ENCODE measurements around the gene MKNK2. TPM values are rescaled to one million over a fixed set of nuclear protein-coding genes. Genes with fewer than 3 reads are reported as not detected.
"Not testable (repeated sequence)": the region's sequence is repeated elsewhere in the genome, so short reads cannot be mapped to it uniquely, and the experiment has no call there.

The MKNK2 gene
- polyA plus RNA-seq, 1 of the 3 experiments (the other 2 are of a cell fraction): 65.4 TPM

DNA sequence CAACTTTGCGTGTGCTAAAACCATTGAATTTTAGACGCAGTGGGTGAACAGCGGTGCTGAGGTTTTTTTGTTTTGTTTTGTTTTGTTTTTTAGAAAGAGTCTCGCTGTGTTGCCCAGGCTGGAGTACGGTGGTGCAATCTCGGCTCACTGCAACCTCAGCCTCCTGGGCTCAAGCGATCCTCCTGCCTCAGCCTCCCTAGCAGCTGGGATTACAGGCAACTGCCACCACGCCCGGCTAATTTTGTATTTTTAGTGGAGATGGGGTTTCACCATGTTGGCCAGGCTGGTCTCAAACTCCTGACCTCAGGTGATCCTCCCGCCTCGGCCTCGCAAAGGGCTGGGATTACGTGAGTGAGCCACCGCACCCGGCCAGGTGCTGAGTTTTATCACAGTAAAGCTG is 16.8 kb downstream of the MKNK2 start:
- Histone ChIP-seq H3K4me1 (ENCODE audit: control insufficient read depth in 1 of 2, insufficient read depth in 2 of 2, low read depth in 1 of 2, low read length in 1 of 2) (peaks cover 10 to 20% of the 10 kb centered on the region in 2 experiments; a peak in 3 of 4 replicates), H3K36me3 (replicated peaks in 1 of 2; ENCODE audit: control insufficient read depth in 1 of 2, insufficient read depth in 2 of 2, low read length in 1 of 2) (peaks cover 2 to 15% of the 10 kb centered on the region in 2 experiments)
- H2AFZ ChIP-seq (ENCODE audit: low read depth); H3K9ac ChIP-seq; H3K27ac ChIP-seq (ENCODE audit: low read depth in 2 of 2, low read length in 1 of 2); DNase-seq; H3K27me3 ChIP-seq (ENCODE audit: insufficient read depth); H3K9me3 ChIP-seq; H3K9me2 ChIP-seq; H3K4me3 ChIP-seq (ENCODE audit: low read depth in 2 of 2, low read length in 1 of 2); POLR2A ChIA-PET; H3F3A ChIP-seq (replicated peaks; ENCODE audit: insufficient read depth); H3K4me2 ChIP-seq; H3K79me2 ChIP-seq (ENCODE audit: insufficient read depth); H4K20me1 ChIP-seq (ENCODE audit: insufficient read depth): not testable (repeated sequence)
- 92% methylated on average over 15 of the region's 15 CpGs for WGBS (ENCODE audit: low lambda C conversion rate)
- CTCF ChIA-PET: interaction anchor here (0.7 to 1.5 kb wide), 5 partner anchors 15 to 36 kb away, joined by 3 to 10 read pairs (median 3); no protein-coding TSS in a partner anchor

DNA sequence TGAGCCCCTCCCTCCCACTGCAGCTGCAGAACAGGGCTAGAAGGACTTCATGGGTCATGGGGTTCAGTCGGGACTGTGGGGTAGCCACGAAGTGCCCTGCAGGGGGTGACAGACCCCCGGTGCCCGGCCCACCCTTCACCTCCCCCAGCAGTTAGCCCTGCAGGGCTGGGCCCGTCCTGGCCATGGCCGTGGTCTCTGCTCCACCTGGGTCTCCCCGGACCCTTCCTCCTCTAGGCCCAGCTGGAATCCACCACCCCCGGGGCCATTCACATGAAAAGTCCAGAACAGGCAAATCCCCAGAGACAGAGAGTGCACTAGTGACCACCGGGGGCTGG is 17.3 kb downstream of the MKNK2 start:
- H3K27ac ChIP-seq (ENCODE audit: low read depth in 2 of 2, low read length in 1 of 2): peak overlapping the region in 1 of 2 experiments; percentile 23; a peak in 1 of 4 replicates
- peaks cover 10% of the 10 kb centered on the region for H3F3A ChIP-seq (replicated peaks; ENCODE audit: insufficient read depth)
- POLR2A ChIA-PET: interaction anchor here (1.9 kb wide), 1 partner anchor 16 kb away, joined by 9 read pairs; no protein-coding TSS in a partner anchor
- no peaks in the 10 kb centered on the region for H4K20me1 ChIP-seq (ENCODE audit: insufficient read depth)
- no peaks in the 10 kb centered on the region for H3K27me3 ChIP-seq (ENCODE audit: insufficient read depth)
- no peak overlapping the region for H3K9ac ChIP-seq
- TF ChIP-seq, protein P1, sequence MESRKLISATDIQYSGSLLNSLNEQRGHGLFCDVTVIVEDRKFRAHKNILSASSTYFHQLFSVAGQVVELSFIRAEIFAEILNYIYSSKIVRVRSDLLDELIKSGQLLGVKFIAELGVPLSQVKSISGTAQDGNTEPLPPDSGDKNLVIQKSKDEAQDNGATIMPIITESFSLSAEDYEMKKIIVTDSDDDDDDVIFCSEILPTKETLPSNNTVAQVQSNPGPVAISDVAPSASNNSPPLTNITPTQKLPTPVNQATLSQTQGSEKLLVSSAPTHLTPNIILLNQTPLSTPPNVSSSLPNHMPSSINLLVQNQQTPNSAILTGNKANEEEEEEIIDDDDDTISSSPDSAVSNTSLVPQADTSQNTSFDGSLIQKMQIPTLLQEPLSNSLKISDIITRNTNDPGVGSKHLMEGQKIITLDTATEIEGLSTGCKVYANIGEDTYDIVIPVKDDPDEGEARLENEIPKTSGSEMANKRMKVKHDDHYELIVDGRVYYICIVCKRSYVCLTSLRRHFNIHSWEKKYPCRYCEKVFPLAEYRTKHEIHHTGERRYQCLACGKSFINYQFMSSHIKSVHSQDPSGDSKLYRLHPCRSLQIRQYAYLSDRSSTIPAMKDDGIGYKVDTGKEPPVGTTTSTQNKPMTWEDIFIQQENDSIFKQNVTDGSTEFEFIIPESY (IDR thresholded peaks at IDR 0.05; ENCODE audit: borderline replicate concordance, low read depth): no peak
- no peak for TF ChIP-seq NFIC (IDR thresholded peaks at IDR 0.05; ENCODE audit: borderline replicate concordance)
- no peak for TF ChIP-seq CHD2 (IDR thresholded peaks at IDR 0.05; ENCODE audit: low read length, partially characterized antibody)
- TF ChIP-seq TAF1 (IDR thresholded peaks at IDR 0.05; ENCODE audit: borderline replicate concordance, low read depth, low read length): no peak
- TF ChIP-seq, protein P2, sequence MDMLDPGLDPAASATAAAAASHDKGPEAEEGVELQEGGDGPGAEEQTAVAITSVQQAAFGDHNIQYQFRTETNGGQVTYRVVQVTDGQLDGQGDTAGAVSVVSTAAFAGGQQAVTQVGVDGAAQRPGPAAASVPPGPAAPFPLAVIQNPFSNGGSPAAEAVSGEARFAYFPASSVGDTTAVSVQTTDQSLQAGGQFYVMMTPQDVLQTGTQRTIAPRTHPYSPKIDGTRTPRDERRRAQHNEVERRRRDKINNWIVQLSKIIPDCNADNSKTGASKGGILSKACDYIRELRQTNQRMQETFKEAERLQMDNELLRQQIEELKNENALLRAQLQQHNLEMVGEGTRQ (IDR thresholded peaks at IDR 0.05; ENCODE audit: borderline replicate concordance, low read depth, low read length): no peak
- TF ChIP-seq MEF2A (IDR thresholded peaks at IDR 0.05; ENCODE audit: borderline replicate concordance, low read depth): no peak
- TF ChIP-seq YY1 (IDR thresholded peaks at IDR 0.05; ENCODE audit: low read depth): no peak
- no peak for TF ChIP-seq MXI1 (IDR thresholded peaks at IDR 0.05; ENCODE audit: low read depth, low read length)
- TF ChIP-seq, protein P3, sequence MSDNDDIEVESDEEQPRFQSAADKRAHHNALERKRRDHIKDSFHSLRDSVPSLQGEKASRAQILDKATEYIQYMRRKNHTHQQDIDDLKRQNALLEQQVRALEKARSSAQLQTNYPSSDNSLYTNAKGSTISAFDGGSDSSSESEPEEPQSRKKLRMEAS (IDR thresholded peaks at IDR 0.05; ENCODE audit: low read depth): no peak
- TF ChIP-seq POLR2AphosphoS5 (IDR thresholded peaks at IDR 0.05; ENCODE audit: low read depth, low read length): no peak
- TF ChIP-seq, protein P4, sequence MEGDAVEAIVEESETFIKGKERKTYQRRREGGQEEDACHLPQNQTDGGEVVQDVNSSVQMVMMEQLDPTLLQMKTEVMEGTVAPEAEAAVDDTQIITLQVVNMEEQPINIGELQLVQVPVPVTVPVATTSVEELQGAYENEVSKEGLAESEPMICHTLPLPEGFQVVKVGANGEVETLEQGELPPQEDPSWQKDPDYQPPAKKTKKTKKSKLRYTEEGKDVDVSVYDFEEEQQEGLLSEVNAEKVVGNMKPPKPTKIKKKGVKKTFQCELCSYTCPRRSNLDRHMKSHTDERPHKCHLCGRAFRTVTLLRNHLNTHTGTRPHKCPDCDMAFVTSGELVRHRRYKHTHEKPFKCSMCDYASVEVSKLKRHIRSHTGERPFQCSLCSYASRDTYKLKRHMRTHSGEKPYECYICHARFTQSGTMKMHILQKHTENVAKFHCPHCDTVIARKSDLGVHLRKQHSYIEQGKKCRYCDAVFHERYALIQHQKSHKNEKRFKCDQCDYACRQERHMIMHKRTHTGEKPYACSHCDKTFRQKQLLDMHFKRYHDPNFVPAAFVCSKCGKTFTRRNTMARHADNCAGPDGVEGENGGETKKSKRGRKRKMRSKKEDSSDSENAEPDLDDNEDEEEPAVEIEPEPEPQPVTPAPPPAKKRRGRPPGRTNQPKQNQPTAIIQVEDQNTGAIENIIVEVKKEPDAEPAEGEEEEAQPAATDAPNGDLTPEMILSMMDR (IDR thresholded peaks at IDR 0.05): no peak
- TF ChIP-seq RXRA (IDR thresholded peaks at IDR 0.05; ENCODE audit: borderline replicate concordance, low read depth): no peak
- no peak for TF ChIP-seq SIN3A (IDR thresholded peaks at IDR 0.05; ENCODE audit: borderline replicate concordance, low read depth, low read length)
- TF ChIP-seq, protein P5, sequence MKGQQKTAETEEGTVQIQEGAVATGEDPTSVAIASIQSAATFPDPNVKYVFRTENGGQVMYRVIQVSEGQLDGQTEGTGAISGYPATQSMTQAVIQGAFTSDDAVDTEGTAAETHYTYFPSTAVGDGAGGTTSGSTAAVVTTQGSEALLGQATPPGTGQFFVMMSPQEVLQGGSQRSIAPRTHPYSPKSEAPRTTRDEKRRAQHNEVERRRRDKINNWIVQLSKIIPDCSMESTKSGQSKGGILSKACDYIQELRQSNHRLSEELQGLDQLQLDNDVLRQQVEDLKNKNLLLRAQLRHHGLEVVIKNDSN (IDR thresholded peaks at IDR 0.05; ENCODE audit: borderline replicate concordance, low read depth): no peak
- TF ChIP-seq FOSL2 (IDR thresholded peaks at IDR 0.05; ENCODE audit: borderline replicate concordance, low read depth): no peak
- TF ChIP-seq EP300 (IDR thresholded peaks at IDR 0.05; ENCODE audit: borderline replicate concordance in 1 of 2, low read depth in 1 of 2, low read length in 1 of 2): no peak
- no peak for TF ChIP-seq RCOR1 (IDR thresholded peaks at IDR 0.05; ENCODE audit: low read length)
- TF ChIP-seq EZH2phosphoT487 (IDR thresholded peaks at IDR 0.05; ENCODE audit: borderline replicate concordance, low read depth): no peak
- peaks cover 0 to 11% of the 10 kb centered on the region in 2 experiments for H3K36me3 ChIP-seq (replicated peaks in 1 of 2; ENCODE audit: control insufficient read depth in 1 of 2, insufficient read depth in 2 of 2, low read length in 1 of 2)
- 76% methylated on average over 7 of the region's 9 CpGs for WGBS (ENCODE audit: low lambda C conversion rate)
- no peak for DNase-seq
- H3K79me2 ChIP-seq (ENCODE audit: insufficient read depth): no peaks in the 10 kb centered on the region
- CTCF ChIA-PET: interaction anchor here (0.7 to 1.3 kb wide), 4 partner anchors 14 to 36 kb away, joined by 3 to 5 read pairs (median 3); no protein-coding TSS in a partner anchor
- no peaks in the 10 kb centered on the region for H3K9me2 ChIP-seq
- H3K4me1 ChIP-seq (ENCODE audit: control insufficient read depth in 1 of 2, insufficient read depth in 2 of 2, low read depth in 1 of 2, low read length in 1 of 2): peaks cover 10 to 20% of the 10 kb centered on the region in 2 experiments; a peak in 3 of 4 replicates
- H2AFZ ChIP-seq (ENCODE audit: low read depth): no peak overlapping the region
- H3K4me2 ChIP-seq: no peak overlapping the region
- no peaks in the 10 kb centered on the region for H3K9me3 ChIP-seq
- no peak overlapping the region for H3K4me3 ChIP-seq (ENCODE audit: low read depth in 2 of 2, low read length in 1 of 2)
